Measurements from ENCODE around the gene ITGB5. TPM values are rescaled to one million over a fixed set of nuclear protein-coding genes. Genes with fewer than 3 reads are reported as not detected.

Gene ITGB5
- polyA plus RNA-seq, 2 of the 4 experiments (the other 2 are of a cell fraction), result 201 to 260 TPM

- DNase-seq (ENCODE audit: low read depth in 1 of 2, low spot score in 1 of 2) (no peak), FAIRE-seq (no peak), ATAC-seq (no peak)
- Histone ChIP-seq H3K4me2 (no peak overlapping the region), H3K4me1 (peaks cover 86% of the 10 kb centered on the region), H3K4me3 (no peak overlapping the region), H3K9me3 (peaks cover 6% of the 10 kb centered on the region; the same call in 1 of the 3 replicates), H3K27ac (peak overlapping the region; percentile 93 to 94)
- CTCF ChIA-PET, result interaction anchor here (0.7 to 1.6 kb wide), 2 partner anchors 44 to 70 kb away, joined by 3 to 5 read pairs; no protein-coding TSS in a partner anchor
- POLR2A ChIA-PET, result no interaction called here
- TF ChIP-seq SMC3 (IDR thresholded peaks at IDR 0.05), result no peak
- TF ChIP-seq CHD2 (IDR thresholded peaks at IDR 0.05; ENCODE audit: low read length, partially characterized antibody), result no peak
- TF ChIP-seq JUNB (IDR thresholded peaks at IDR 0.05), result no peak
- TF ChIP-seq POLR2AphosphoS2 (conservative IDR thresholded peaks at IDR 0.05; ENCODE audit: low read length), result no peak
- no peak for TF ChIP-seq NR3C1 (IDR thresholded peaks at IDR 0.05)
- TF ChIP-seq CBX8 (IDR thresholded peaks at IDR 0.05), result no peak
- no peak for TF ChIP-seq RNF2 (IDR thresholded peaks at IDR 0.05; ENCODE audit: borderline replicate concordance, low read depth)
- TF ChIP-seq HMGXB4 (CRISPR knock-in tag; IDR thresholded peaks at IDR 0.05; ENCODE audit: borderline replicate concordance), result no peak
- TF ChIP-seq RCOR1 (IDR thresholded peaks at IDR 0.05; ENCODE audit: low read depth, low read length), result no peak
- no peak for TF ChIP-seq NPAS2 (CRISPR knock-in tag; IDR thresholded peaks at IDR 0.05; ENCODE audit: borderline replicate concordance)
- TF ChIP-seq KDM5A (IDR thresholded peaks at IDR 0.05), result no peak
- TF ChIP-seq EHMT2 (IDR thresholded peaks at IDR 0.05; ENCODE audit: low read depth), result no peak
- TF ChIP-seq HDAC2 (IDR thresholded peaks at IDR 0.05), result no peak
- no peak for TF ChIP-seq FOSB (CRISPR knock-in tag; IDR thresholded peaks at IDR 0.05)
- WGBS (ENCODE audit: missing lambda C conversion rate), result 90% methylated on average over 4 of the region's 4 CpGs
Observed at GRCh38 chr3:124831628-124832199, 55.5 kb downstream of the ITGB5 start.

- no peak for TF ChIP-seq NFE2L2 (conservative IDR thresholded peaks at IDR 0.05; ENCODE audit: low read length)
- no peak for TF ChIP-seq E2F6 (IDR thresholded peaks at IDR 0.05; ENCODE audit: borderline replicate concordance, low read depth)
- no peak for TF ChIP-seq ZNF302 (CRISPR knock-in tag; IDR thresholded peaks at IDR 0.05)
- TF ChIP-seq HEYL (CRISPR knock-in tag; IDR thresholded peaks at IDR 0.05), result no peak
- TF ChIP-seq RFX5 (IDR thresholded peaks at IDR 0.05), result no peak
- TF ChIP-seq ZSCAN20 (CRISPR knock-in tag; IDR thresholded peaks at IDR 0.05), result no peak
- TF ChIP-seq ELK1 (IDR thresholded peaks at IDR 0.05; ENCODE audit: low read depth, low read length), result no peak
- no peak for TF ChIP-seq USF2 (IDR thresholded peaks at IDR 0.05)
- TF ChIP-seq RAD21 (conservative IDR thresholded peaks at IDR 0.05 in 1 of 2, IDR thresholded peaks at IDR 0.05 in 1 of 2), result no peak
- TF ChIP-seq MYC (IDR thresholded peaks at IDR 0.05; ENCODE audit: borderline replicate concordance, low read length), result no peak
- TF ChIP-seq POLR2AphosphoS2 (conservative IDR thresholded peaks at IDR 0.05; ENCODE audit: low read length), result no peak
- TF ChIP-seq TFCP2L1 (CRISPR knock-in tag; IDR thresholded peaks at IDR 0.05), result no peak
- TF ChIP-seq CTCF (IDR thresholded peaks at IDR 0.05), result no peak
- 95% methylated on average over 6 of the region's 6 CpGs for WGBS (ENCODE audit: missing lambda C conversion rate)
- H3K27ac ChIP-seq, result peak overlapping the region; percentile 38 to 93; a peak in 5 of 6 replicates
- DNase-seq (ENCODE audit: low read depth in 1 of 2, low spot score in 1 of 2), result no peak
- no peak for FAIRE-seq
- ChIA-PET POLR2A (interaction anchor here (0.5 kb wide), 1 partner anchor 54 kb away, joined by 6 read pairs; no protein-coding TSS in a partner anchor), CTCF (interaction anchor here (1.1 to 3.6 kb wide), 4 partner anchors 12 to 68 kb away, joined by 3 to 13 read pairs (median 4); no protein-coding TSS in a partner anchor)
- peaks cover 6% of the 10 kb centered on the region; the same call in 1 of the 3 replicates for H3K9me3 ChIP-seq
- H3K4me1 ChIP-seq, result peaks cover 77% of the 10 kb centered on the region
- H3K4me2 ChIP-seq, result no peak overlapping the region
- ATAC-seq, result no peak
- no peak overlapping the region for H3K4me3 ChIP-seq
Observed at GRCh38 chr3:124829819-124830554, 57.2 kb downstream of the ITGB5 start.
